Occipital lobe (tissue), 2 donors: ENCODE measurements around the gene NME9. TPM values are rescaled to one million over a fixed set of nuclear protein-coding genes. Genes with fewer than 3 reads are reported as not detected.

ENCODE experiments used
- DNase-seq: peaks from one replicate; lab custom pipeline; 2025; lab: John Stamatoyannopoulos, UW
- total RNA-seq: library from RNA; depleted of rRNA; stranded (reverse); fragments of >200 nt; gene quantifications from one replicate; pipeline ENCODE4 v1.2.3, GENCODE V29; 2014

Gene NME9
- total RNA-seq, 1 donor from 2014 or later: 2.3 TPM

DNA sequence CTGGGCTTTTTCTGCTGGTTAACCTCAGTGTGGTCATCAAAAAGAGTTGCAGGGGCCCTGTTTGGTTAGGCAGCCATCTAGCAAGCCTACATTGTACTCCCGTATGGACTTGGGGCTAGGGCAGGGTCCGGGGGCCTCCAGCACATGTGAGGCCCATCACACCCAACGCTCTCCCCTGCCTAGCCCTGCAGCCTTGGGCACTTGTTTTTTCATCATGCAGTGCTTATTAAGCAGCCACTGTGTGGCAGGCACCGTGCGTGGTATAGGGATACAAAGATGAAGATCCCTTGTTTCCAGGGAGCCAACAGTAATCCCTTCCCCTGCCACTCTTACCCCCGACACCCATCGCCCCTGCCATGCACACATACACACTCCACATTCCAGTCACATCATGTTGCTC lies 32.9 kb upstream of the NME9 start:
- DNase-seq: no peak

DNA sequence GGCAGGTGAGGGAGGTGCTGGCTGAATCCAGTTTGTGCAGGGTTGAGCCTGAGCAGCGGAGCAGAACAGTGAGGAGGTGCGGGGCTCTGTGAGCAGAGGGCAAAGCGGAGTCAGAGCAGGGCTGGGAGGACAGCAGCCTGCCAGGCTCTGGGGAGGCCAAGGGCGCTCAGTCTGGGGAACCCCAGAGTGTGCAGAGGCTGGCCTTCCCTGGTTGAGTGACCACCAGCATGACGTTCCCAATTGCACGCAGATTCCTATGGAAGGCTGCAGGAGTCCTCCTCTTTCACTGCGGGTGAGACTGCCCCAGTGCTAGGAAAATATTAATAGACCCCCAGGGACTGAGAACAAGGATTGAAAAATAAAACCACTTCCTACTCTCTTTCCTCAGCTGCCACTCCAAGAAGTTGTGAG lies 31.9 kb upstream of the NME9 start:
- DNase-seq: no peak

DNA sequence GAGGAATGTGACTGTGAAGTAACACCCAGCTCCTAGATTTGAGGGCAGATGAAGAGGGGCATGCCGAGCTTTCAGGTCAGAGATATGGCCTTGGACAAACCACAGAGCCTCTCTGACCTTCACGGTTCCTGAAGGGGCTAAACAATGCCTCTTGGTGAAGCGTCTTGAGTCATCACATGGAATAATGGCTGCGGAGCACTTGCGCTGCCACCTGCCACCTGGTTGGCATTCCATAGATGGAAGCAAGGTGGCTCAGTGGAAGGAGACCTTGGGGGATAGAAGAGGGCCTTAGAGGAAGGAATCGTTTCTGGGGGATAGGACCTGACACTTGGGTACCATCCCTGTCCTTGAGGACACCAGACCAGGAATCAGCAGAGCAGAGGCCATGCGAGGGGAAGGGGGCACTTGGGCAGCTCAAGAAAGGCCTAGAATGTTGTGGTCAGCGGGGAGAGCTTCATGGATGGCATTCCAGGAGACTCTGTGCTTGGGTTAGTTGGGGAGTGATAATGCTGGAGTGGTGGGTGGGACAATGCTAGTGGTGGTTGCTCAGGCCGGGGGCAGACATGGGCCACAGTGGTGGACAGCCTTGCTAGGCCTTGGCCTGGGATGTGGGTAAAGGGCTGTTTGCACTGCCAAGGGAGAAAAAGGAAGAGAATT lies 31.3 kb upstream of the NME9 start:
- DNase-seq: no peak

DNA sequence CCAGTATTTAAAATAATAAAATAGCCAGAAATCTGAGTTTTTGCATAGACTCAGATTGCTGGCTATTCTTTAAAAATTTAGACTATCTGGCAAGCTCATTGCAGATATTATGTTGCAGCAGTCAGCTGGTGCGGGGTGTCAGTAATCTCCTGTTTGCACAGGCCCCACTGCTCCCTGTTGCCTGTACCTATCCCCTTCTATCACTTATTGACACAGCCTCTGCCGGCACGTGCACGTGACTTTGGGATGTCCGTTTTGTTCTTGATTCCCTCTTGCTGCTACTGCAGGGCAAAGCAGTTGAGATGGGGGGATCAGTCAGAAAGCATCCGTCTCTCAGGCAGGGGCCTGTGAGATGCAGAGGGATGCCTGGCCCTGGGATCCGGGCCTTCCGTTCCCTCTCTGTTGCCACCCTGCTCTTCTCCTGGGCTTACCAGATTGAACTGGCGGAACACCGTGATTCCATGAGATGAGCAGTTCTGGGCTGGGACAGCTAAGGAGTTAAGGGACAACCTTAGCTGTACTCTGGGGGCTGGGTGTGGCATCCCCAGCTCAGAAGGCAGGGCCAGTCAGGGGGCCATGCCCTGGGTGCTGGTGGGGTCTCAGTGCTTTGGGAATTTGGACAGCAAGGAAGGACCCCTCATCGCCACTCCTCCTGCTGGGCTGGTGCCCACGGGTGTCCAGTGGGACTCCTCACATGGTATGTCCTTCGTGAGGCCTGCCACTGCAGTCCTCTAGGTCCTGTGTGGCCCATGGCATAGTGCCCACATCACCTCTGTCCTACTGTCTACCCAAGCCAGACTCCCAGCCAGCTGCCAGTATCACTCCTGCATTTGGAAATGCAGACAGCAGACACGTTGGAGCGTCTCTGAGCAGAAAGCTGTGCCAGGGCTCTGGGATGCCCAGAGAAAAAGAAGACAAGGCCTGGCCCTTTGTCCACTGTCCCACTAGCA lies 30.5 kb upstream of the NME9 start:
- DNase-seq: no peak

DNA sequence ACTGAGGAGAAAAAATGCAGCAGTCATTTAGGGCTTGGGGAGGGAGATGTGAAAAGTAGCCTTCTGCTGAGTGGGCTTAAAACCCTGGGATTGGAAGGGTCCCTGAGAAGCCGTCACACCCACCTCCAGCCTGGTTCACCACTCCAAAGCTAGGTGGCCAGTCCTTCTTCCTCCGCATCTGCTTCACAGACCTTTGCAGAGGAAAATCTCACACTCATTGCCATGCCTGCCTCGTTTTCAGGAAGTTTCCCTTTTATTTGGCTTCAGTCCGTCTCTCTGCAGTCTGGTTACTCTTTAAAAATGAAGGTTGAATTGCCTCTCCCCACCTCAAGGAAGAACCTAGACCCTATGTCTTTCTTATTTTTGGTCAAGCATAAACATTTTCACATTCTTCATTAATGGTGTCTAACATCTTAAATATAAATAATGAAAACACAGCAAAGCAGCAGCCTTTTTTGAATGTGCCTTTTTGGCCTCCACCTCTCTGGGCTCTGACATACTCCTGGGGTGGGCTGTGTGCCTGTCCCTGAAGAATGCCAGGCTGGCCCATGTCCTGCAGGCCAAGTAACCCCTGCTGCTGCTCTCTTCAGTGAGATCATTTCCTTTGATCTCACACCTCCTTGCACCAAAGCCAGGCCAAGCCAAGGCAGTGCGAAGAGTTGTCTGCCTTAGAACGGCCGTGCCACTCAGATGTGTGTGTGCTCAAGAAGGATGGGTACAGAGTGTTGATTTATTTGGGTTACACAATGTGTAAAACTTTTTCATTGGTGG lies 29.7 kb upstream of the NME9 start:
- peak; percentile 12 for DNase-seq

DNA sequence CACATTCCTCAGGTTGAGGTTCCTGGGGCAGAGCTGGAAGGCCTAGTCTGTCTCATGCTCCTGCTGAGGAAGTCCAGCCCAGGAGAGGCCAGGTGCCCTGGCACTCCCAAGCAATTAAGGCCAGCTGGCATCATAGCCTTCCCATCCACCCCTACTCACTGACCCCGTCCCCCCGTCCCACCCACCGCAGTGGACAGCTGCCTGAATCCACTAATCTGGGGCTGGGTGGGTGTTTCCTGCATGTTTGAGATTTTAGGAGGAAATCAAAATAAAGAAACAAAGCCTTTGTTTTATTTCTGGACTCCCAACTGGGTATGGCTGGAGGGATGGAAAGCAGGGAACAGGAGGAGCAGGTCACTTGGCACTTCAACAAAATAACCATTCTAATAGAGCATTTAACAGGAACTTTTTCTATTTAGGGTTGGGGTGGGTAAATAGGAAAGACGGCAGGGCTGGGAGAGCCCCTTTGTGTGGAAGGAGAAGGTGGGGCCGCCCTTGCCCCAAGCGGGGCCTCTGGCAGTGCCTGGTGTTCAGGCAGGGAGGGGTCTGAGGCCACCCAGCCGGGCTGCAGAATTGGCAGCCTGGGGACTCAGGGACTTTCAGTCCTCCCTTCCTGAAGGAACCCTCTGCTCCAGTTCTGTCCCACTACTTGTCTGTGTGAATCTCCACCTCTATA lies 27.2 kb upstream of the NME9 start:
- DNase-seq: no peak

DNA sequence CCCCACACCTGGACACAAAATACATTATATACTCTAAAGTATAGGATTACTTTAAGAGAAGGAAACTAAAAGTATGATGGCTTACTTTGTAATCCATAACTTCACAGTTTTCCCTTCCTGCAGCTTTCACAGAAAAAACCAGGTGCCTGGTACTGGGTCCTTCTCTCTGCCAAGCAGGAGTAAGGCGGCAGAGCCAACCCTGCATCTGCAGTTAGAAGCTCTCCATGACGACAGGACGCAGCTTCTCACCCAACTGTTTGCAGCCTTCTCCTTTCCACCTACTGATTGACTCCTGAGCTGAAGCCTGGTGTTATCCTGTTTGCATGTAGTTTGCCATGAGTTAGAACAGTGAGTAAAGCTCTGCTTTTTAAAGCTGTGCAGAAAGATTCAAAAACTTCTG lies 25.4 kb upstream of the NME9 start:
- DNase-seq: no peak

DNA sequence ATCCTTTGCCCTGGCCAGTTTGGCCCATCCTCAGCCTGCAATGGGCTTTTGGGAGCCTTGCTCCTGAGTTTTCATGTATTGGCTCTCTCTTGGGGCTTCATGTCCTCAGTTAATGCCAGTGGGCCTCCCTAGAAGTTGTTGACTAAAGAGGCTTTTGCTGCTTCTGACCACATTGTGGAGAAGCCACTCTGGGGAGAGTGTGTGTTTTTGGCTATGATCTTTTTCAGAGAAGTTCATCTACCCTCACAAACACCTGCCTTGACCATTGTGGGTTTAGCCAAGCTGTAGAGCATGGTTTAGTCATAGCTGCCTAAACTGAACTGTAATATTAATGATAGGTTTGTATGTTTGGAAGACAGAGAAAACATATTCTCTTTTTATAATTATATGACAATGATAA lies 24.7 kb upstream of the NME9 start:
- DNase-seq: no peak

DNA sequence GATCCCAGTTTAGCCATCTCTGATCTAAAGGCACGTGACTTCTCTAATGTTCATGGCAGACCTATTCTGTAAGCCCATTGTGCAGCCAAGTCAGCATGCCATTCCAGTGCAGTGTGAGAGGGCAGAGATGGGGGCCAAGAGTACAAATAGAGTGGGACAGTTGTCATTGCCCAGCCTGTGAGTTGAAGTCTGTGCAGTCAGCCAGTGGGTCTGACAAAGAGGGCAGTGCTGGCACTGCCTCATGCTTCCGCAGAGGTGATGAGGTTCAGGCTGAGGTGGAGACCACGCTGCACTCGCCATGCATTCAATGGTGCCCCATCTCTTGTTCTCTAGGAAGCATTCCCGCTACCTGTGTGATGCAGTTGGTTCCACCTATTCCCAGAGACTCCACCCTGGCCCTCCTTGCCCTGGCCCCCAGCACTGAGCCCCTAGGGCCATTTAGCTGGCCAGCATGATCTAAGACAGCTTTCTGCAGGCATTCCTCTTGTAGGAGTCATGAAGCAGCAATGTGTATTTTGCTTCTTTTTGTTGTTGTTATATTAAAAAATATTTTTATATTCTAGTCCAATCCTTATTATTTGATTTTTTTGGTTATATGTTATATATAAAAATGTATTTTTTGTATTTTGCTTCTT lies 22.4 kb upstream of the NME9 start:
- DNase-seq: no peak

DNA sequence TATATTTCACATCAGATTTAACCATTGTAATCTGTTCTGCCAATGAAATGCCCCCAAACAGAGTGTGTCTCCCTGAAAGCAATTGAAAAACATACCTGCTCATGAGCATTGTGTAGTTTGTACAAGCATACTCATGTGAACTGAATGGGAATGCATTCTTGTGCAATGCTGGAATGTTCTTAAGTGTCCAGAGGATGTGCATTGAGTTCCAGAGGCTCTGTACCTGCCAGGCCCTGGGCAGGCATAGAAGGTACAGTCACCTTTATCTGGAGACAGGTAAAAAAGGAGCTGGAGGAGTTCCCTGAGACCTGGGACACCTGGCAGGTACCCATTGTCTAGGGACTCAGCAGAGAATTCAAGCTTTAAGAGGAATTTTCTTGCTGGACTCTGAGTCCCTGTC lies 21.5 kb upstream of the NME9 start:
- DNase-seq: no peak

DNA sequence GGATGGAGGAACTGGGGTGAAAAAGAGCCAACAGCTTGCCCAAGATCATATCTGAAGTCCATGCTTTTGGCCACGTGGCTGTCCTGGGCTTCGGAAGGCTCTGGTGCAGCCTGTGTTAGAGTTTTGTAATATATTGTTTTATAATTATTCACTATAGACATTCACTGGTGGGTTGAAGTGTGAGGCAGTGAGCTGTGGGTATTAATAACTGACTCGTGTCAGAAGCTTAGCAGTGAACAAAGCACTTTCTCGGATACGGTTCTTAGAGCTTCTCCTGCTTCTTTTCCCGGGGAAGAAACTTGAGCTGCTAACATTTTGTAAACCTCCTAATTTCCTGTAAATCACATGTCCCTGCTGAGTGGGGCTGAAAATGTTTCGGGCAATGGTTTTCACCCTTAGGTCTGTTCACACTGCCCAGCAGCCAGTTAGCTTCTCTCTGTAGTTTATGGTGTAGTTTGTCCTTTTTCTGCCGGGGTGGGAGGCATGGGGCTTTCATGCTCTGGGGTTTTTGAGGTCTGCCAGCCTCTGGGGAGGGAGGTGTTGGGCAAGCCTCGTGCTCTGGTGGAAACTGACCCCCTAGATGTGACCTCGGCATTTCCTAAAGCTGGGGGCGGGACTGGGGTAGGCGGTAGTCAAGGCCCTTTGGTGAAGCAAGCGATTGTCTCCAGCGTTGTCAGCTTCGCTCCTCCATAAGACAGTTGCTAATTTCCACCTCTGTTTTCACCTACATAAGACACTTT lies 20.4 kb upstream of the NME9 start:
- DNase-seq: no peak

DNA sequence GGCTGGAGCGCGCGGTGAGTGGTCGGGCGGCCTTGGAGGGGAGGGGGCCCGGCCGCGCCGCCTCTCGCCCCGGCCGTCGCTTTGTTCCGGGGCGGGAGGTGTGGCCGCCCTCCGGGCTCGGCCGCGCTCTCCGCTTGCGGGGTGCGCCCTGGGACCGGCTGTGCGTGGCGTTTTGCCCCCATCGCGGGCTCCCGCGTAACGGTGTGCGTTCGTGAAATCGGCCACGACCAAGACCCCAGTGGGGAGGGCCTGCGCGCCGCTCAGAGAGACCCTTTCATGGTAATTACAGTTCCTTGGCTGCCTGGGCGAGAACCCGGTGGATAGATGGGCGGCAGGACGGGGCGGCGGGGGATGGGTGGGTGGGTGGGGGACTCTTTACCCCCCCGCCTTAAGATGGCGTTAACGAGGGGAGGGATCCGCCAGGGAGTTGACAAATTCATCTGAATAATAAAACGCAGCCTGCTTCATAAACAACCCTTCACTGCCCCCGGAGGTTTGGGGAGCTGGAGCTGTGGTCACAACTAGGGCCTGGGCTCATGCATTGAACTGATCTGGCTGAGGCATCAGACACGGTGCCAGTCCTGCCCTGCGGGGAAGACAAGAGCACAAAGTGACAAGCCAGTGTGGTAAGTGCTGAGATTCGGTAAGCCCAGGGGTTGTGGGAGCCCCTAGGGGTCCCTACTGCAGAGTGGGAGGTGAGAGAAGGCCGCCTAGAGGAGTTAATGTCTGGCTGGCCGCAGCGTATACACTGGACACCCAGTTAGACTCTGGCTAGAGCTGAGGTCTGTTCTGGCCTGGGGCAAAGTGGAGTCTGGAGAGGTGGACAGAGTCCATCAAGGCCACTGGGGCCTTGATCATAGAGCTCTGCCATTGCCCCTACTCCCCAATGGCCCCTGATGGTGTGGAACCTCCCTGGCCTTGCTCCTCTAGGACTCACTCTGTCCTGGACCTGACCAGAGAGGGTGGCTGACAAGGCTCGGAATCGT lies 19.4 kb upstream of the NME9 start:
- DNase-seq: no peak

DNA sequence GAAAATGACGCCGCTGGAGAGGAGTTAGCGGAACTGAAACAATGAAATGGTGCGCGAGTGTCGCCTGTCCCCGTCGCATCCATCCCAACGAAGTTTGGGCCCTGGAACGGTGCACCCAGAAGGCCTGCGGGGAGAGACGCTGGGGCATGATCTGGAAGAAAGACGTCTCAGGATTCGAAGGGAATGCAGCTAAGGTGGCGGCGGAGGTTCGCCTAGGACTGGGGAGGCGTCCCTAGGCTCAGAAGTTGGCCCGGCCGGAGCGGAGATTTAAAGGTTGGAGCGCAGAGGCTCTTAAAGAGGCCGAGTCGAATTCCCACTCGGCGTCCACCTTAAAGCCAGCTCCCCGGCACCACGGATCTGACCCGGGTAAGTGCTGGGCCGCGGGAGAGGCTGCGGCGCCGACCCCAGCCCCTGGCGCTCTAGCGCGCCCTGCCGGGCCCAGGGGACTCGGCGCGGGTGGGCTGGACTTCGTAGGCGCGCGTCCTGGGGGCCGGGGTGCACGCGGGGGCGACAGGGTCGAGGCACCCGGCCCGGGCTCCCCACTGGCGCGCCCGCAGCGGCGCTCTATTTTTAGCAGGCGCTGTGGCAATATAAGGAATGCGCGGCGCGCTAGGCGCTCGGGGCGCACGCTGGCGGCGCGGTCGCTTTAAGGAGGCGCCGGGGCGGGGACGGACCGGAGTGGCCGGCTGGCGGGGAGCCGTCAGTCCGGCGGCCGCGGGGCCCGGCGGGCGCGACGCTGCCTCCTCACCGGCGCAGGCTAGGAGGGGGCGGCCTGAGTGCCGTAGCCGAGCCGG lies 18.5 kb upstream of the NME9 start, which contains the start of gene MRAS:
TSS of gene MRAS (plus strand) at position 620 of the 794 bp plus-strand sequence. CDS start 24,305 bp downstream, outside the sequence.
- DNase-seq: peak; percentile 77

DNA sequence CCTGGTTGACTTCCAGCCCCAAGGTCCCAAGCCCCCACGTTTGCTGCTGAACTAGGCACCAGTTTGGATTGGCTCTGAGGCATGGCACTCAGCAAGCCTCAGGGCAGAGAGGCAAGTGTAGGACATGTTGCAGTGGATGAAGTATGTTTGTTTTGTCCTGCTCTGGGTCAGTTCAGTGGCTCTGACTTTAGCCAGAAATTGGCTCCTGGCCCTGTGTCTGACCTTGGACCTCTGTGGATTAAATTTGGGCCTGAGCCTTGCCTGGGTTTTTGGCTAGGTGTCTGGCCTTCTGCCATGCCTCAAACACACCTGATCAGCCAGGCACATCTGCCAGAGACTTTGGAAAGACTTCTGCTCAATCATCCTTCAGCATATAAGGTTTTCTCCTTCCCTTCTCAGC lies 15.1 kb upstream of the NME9 start:
- DNase-seq: no peak

DNA sequence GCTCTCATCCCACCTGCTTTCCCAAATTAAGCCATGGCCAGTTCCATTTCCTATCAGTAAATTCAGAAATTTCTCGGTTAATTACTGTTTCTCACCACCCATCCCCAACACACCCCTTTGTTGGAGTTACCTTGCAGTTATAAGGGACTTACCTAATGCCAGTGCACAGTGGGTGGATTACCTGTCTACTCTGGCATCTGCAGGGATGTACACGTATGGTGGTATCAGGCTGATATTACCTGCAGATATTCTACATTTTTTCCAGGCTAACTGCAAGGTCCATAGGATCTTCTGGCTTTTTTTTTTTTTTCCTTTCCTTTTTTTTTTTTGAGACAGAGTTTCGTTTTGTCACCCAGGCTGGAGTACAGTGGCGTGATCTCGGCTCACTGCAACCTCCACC lies 10.9 kb upstream of the NME9 start:
- no peak for DNase-seq

DNA sequence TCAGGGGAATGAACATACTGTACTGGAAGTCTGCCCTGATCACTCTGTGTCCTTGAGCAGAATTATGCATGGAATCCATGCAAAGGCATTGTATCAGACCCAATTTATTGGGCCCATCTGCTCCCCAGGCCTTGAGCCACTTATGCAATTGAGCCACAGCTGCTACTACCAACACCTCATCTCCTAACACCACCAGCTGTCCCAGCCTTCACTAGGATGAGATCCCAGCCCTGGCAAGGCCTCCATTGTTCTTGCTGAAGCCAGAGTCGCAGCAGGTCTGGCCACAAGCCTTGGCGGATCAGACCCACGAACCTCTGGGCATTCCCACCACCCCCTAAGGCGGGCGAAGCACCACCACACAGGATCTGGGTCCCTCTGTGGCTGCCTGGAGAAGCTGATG lies 9.2 kb upstream of the NME9 start:
- no peak for DNase-seq

DNA sequence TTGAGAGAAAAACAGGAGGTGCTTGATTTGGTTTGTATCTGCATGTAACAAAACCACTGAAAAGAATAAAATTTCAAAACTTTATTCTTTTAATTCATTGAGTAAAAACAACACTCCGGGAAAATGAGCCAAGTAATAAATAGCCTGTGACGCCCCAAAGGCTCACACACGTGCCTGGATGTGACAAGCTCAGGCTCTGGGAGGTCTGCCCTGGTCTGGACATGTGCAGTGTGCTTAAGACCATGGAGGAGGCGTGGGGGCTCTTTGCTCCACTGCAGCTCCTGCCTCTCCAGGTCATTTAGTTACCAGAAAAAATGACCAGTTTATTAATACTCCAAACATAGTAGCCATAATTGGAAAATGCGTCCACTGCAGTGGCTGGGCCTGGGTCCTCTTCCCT lies 8.6 kb upstream of the NME9 start:
- DNase-seq: no peak

DNA sequence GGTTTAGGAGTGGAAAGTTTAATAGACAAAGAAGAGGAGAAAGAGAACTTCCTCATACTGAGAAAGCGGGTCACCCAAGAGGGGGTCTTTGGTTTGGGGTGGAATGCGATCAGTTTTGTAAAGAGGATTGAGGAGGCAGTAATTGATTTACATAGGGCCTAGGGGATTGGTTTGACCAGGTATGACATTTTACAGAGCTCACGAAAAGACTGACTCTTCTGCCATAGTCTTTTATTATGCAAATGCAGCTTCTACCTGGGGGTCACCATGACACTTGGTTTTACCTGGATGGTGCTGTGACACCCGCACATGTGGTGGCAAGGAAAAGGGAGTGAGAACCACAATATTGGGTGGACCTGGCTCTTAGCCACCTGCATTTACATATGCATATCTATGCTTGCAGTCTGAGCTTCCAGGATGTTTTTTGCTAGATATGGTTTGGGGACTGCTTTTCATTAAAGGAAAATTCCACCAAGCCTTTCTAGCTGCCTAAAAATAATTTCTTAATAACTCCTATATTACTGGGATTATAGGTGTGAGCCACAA lies 6.9 kb upstream of the NME9 start:
- DNase-seq: no peak
